ENCODE measurements around the gene RRAGC. TPM values are rescaled to one million over a fixed set of nuclear protein-coding genes. Genes with fewer than 3 reads are reported as not detected.

The RRAGC gene
- total RNA-seq, 1 donor, result 44.4 TPM

GRCh38 chr1:38892976-38893375 lies 33.4 kb upstream of the RRAGC start:
- DNase-seq (ENCODE audit: low read depth), result no peak
- no peak overlapping the region for H3K4me3 ChIP-seq (ENCODE audit: low read depth, low read length)
- TF ChIP-seq CTCF (IDR thresholded peaks at IDR 0.05; ENCODE audit: insufficient read depth, low read length), result no peak

GRCh38 chr1:38891753-38892152 lies 32.2 kb upstream of the RRAGC start:
- H3K4me3 ChIP-seq (ENCODE audit: low read depth, low read length), result no peak overlapping the region
- TF ChIP-seq CTCF (IDR thresholded peaks at IDR 0.05; ENCODE audit: insufficient read depth, low read length), result no peak
- DNase-seq (ENCODE audit: low read depth), result no peak

GRCh38 chr1:38889589-38889988 lies 30.0 kb upstream of the RRAGC start:
- no peak for TF ChIP-seq CTCF (IDR thresholded peaks at IDR 0.05; ENCODE audit: insufficient read depth, low read length)
- H3K4me3 ChIP-seq (ENCODE audit: low read depth, low read length), result no peak overlapping the region
- no peak for DNase-seq (ENCODE audit: low read depth)

- no peak for DNase-seq (ENCODE audit: low read depth)
- no peak for TF ChIP-seq CTCF (IDR thresholded peaks at IDR 0.05; ENCODE audit: insufficient read depth, low read length)
- H3K4me3 ChIP-seq (ENCODE audit: low read depth, low read length), result no peak overlapping the region
Measured at GRCh38 chr1:38888423-38889333, 29.1 kb upstream of the RRAGC start.

- H3K4me3 ChIP-seq (ENCODE audit: low read depth, low read length), result no peak overlapping the region
- no peak for TF ChIP-seq CTCF (IDR thresholded peaks at IDR 0.05; ENCODE audit: insufficient read depth, low read length)
- no peak for DNase-seq (ENCODE audit: low read depth)
Measured at GRCh38 chr1:38885092-38885491, 25.5 kb upstream of the RRAGC start.

GRCh38 chr1:38881487-38881886 lies 21.9 kb upstream of the RRAGC start, which contains the start of gene GJA9:
TSS of gene GJA9 (minus strand) at chr1:38881587. CDS start at chr1:38876098, 5,489 bp downstream.
- no peak for DNase-seq (ENCODE audit: low read depth)
- no peak within 1 kb of the TSS for H3K4me3 ChIP-seq (ENCODE audit: low read depth, low read length)
- TF ChIP-seq CTCF (IDR thresholded peaks at IDR 0.05; ENCODE audit: insufficient read depth, low read length), result no peak

All from fibroblast of the aortic adventitia (primary cell).